OCI-LY7 (cell line): ENCODE measurements around the gene FUT8. TPM values are rescaled to one million over a fixed set of nuclear protein-coding genes. Genes with fewer than 3 reads are reported as not detected.

Experiments
- BruUV-seq: library from RNA; stranded (reverse); fragments of 400-500 nt; replicated peaks from 2 replicates; lab custom pipeline; 2021; lab: Mats Ljungman, UMichigan
- CTCF ChIA-PET: fragments of 300-600 bp; sonication (Branson Sonifier 250); formaldehyde crosslinking; loops from one replicate; lab custom pipeline; 2022; ENCODE audit warnings: antibody characterized with exemption; ENCODE audit not compliant: unreplicated experiment; lab: Charles Lee
- POLR2A ChIA-PET: fragments of 300-600 bp; sonication (Branson Sonifier 250); formaldehyde crosslinking; loops from one replicate; lab custom pipeline; 2022; ENCODE audit warnings: antibody characterized with exemption; lab: Charles Lee
- DNase-seq: peaks from one replicate; pipeline ENCODE4 v3.0.0-alpha.2; 2015; ENCODE audit warnings: low spot score
- H2AFZ ChIP-seq: fragments of 200-600 bp; sonication (generic), shearing (Covaris generic); 2 replicates; pipeline ENCODE4 v1.6.1; 2014; ENCODE audit warnings: mild to moderate bottlenecking, antibody characterized with exemption, low read length, moderate library complexity
- H3K27ac ChIP-seq: fragments of 200-600 bp; sonication (generic); 2 replicates; pipeline ENCODE4 v1.5.1; 2014; ENCODE audit warnings: mixed run types, low read depth, mild to moderate bottlenecking, moderate library complexity, low read length, inconsistent platforms; ENCODE audit not compliant: poor library complexity, severe bottlenecking
- H3K36me3 ChIP-seq: fragments of 200-600 bp; sonication (generic); 2 replicates; pipeline ENCODE4 v1.6.1; 2014; ENCODE audit warnings: mild to moderate bottlenecking, antibody characterized with exemption, low read length, moderate library complexity, mixed read lengths; ENCODE audit not compliant: insufficient read depth
- H3K4me1 ChIP-seq: fragments of 200-600 bp; sonication (generic); 2 replicates; pipeline ENCODE4 v1.5.1; 2014; ENCODE audit warnings: mild to moderate bottlenecking, low read length; ENCODE audit not compliant: insufficient read depth, poor library complexity, severe bottlenecking
- H3K4me2 ChIP-seq: fragments of 200-600 bp; sonication (generic); 2 replicates; pipeline ENCODE4 v1.6.1; 2014; ENCODE audit warnings: mild to moderate bottlenecking, low read length
- H3K4me3 ChIP-seq: fragments of 200-600 bp; sonication (generic); 2 replicates; pipeline ENCODE4 v1.5.1; 2014; ENCODE audit warnings: mild to moderate bottlenecking, low read depth, low read length; ENCODE audit not compliant: poor library complexity, severe bottlenecking
- H3K79me2 ChIP-seq: fragments of 200-600 bp; sonication (generic); 2 replicates; pipeline ENCODE4 v1.6.1; 2016; ENCODE audit warnings: low read depth, mild to moderate bottlenecking, low read length, moderate library complexity, mixed read lengths; ENCODE audit not compliant: insufficient read depth
- H3K9me2 ChIP-seq: fragments of 200-600 bp; sonication (generic); 2 replicates; pipeline ENCODE4 v1.6.1; 2016; ENCODE audit warnings: mild to moderate bottlenecking, low read length, mixed read lengths; ENCODE audit not compliant: insufficient read depth
- H3K9me3 ChIP-seq: fragments of 200-600 bp; sonication (generic); 2 replicates; pipeline ENCODE4 v1.6.1; 2014; ENCODE audit warnings: mild to moderate bottlenecking, mixed run types, low read length, mixed read lengths
- H4K20me1 ChIP-seq: fragments of 200-600 bp; sonication (generic); 2 replicates; pipeline ENCODE4 v1.6.1; 2014; ENCODE audit warnings: mild to moderate bottlenecking, antibody characterized with exemption, low read length, moderate library complexity, mixed read lengths; ENCODE audit not compliant: insufficient read depth
- CTCF ChIP-seq: fragments of 200-600 bp; sonication (generic); conservative IDR thresholded peaks from 2 replicates; pipeline ENCODE4 v1.5.1; 2014; ENCODE audit warnings: mild to moderate bottlenecking, antibody characterized with exemption, low read length, moderate library complexity, mixed read lengths
- EZH2phosphoT487 ChIP-seq: fragments of 200-600 bp; sonication (generic); IDR thresholded peaks from 2 replicates; pipeline ENCODE4 v1.6.1; 2018; ENCODE audit warnings: low read depth, borderline replicate concordance, mild to moderate bottlenecking, mixed run types, antibody characterized with exemption, low read length, moderate library complexity, mixed read lengths
- intact Hi-C: fragments of 100-400 bp; cut with micrococcal nuclease; formaldehyde crosslinking; loops from one replicate; pipeline ENCODE4 v1.10.0; 2022; ENCODE audit not compliant: unreplicated experiment
- total RNA-seq, 2 experiments: library from RNA; depleted of rRNA in 1 of 2; stranded (reverse); fragments of >200 nt in 1 of 2; shearing (Covaris generic) in 1 of 2; gene quantifications; 2 replicates each; pipeline ENCODE4 v1.2.3, GENCODE V29; 2014 to 2022

Gene FUT8
- total RNA-seq, 2 experiments from 2014 or later: 90.3 to 174 TPM

GRCh38 chr14:65783576-65783975, 371.0 kb downstream of the FUT8 start:
- intact Hi-C loops: no loop called here
- no peaks in the 10 kb centered on the region for H3K79me2 ChIP-seq
- no peak overlapping the region for H2AFZ ChIP-seq
- H3K9me3 ChIP-seq: no peaks in the 10 kb centered on the region
- ChIA-PET CTCF (no interaction called here), POLR2A (interaction anchor here (0.7 kb wide), 1 partner anchor 619 kb away, joined by 3 read pairs; no protein-coding TSS in a partner anchor)
- BruUV-seq: no TSS peak
- no peak overlapping the region for H3K4me3 ChIP-seq
- H3K36me3 ChIP-seq: no peaks in the 10 kb centered on the region
- no peak for DNase-seq
- H3K4me2 ChIP-seq: no peak overlapping the region
- H3K9me2 ChIP-seq: no peaks in the 10 kb centered on the region
- no peak overlapping the region for H3K27ac ChIP-seq
- TF ChIP-seq EZH2phosphoT487 (no peak), CTCF (no peak)
- H3K4me1 ChIP-seq: no peaks in the 10 kb centered on the region
- H4K20me1 ChIP-seq: no peaks in the 10 kb centered on the region

- H3K36me3 ChIP-seq: no peaks in the 10 kb centered on the region
- H3K4me3 ChIP-seq: no peak overlapping the region
- no peak overlapping the region for H3K27ac ChIP-seq
- no peaks in the 10 kb centered on the region for H3K4me1 ChIP-seq
- no peak for TF ChIP-seq CTCF
- no peak for TF ChIP-seq EZH2phosphoT487
- BruUV-seq: no TSS peak
- no peaks in the 10 kb centered on the region for H3K9me2 ChIP-seq
- POLR2A ChIA-PET: no interaction called here
- intact Hi-C loops: no loop called here
- DNase-seq: no peak
- no peaks in the 10 kb centered on the region for H4K20me1 ChIP-seq
- H3K4me2 ChIP-seq: no peak overlapping the region
- H3K9me3 ChIP-seq: no peaks in the 10 kb centered on the region
- H3K79me2 ChIP-seq: no peaks in the 10 kb centered on the region
- CTCF ChIA-PET: interaction anchor here (0.6 kb wide), 1 partner anchor 31 kb away, joined by 3 read pairs; no protein-coding TSS in a partner anchor
- no peak overlapping the region for H2AFZ ChIP-seq
Measured at GRCh38 chr14:65784574-65784973, 372.0 kb downstream of the FUT8 start.

GRCh38 chr14:65787461-65787860, 374.9 kb downstream of the FUT8 start:
- H3K9me2 ChIP-seq: no peaks in the 10 kb centered on the region
- BruUV-seq: no TSS peak
- intact Hi-C loops: no loop called here
- H3K27ac ChIP-seq: no peak overlapping the region
- no peaks in the 10 kb centered on the region for H3K4me1 ChIP-seq
- no peak overlapping the region for H2AFZ ChIP-seq
- DNase-seq: no peak
- no peaks in the 10 kb centered on the region for H4K20me1 ChIP-seq
- ChIA-PET POLR2A (no interaction called here), CTCF (no interaction called here)
- H3K36me3 ChIP-seq: no peaks in the 10 kb centered on the region
- TF ChIP-seq EZH2phosphoT487 (no peak), CTCF (no peak)
- H3K4me2 ChIP-seq: no peak overlapping the region
- H3K79me2 ChIP-seq: no peaks in the 10 kb centered on the region
- no peaks in the 10 kb centered on the region for H3K9me3 ChIP-seq
- H3K4me3 ChIP-seq: no peak overlapping the region
